IPS DF 6.9 (cell line): ENCODE measurements around the gene HPGD.

Experiments used
- DNase-seq: peaks from one replicate; pipeline ENCODE4 v3.0.0-alpha.2; 2013; ENCODE audit warnings: low read depth, low spot score
- H3K27ac ChIP-seq: one replicate; pipeline ENCODE4 v1.5.1; 2013; ENCODE audit warnings: low read length, control low read depth
- H3K27me3 ChIP-seq: 2 replicates; pipeline ENCODE4 v1.6.1; 2013; ENCODE audit warnings: mild to moderate bottlenecking, low read length; ENCODE audit not compliant: control insufficient read depth, insufficient read depth
- H3K36me3 ChIP-seq: 2 replicates; pipeline ENCODE4 v1.6.1; 2013; ENCODE audit warnings: low read length; ENCODE audit not compliant: control insufficient read depth, insufficient read depth
- H3K4me1 ChIP-seq: 2 replicates; pipeline ENCODE4 v1.6.1; 2013; ENCODE audit warnings: low read length; ENCODE audit not compliant: control insufficient read depth, insufficient read depth
- H3K4me3 ChIP-seq: 2 replicates; pipeline ENCODE4 v1.5.1; 2013; ENCODE audit warnings: mild to moderate bottlenecking, low read length
- H3K9me3 ChIP-seq: 2 replicates; pipeline ENCODE4 v1.6.1; 2013; ENCODE audit warnings: low read length, inconsistent platforms; ENCODE audit not compliant: control insufficient read depth, insufficient read depth
- WGBS: extraction: QIAGEN DNeasy Blood & Tissue Kit; methylation state at CpG from one replicate; pipeline ENCODE4 v1.1.7; 2013; ENCODE audit warnings: mixed read lengths, missing lambda C conversion rate; ENCODE audit not compliant: insufficient read length, insufficient coverage; 5-methylcytosine and 5-hydroxymethylcytosine counted together

Gene HPGD

DNA sequence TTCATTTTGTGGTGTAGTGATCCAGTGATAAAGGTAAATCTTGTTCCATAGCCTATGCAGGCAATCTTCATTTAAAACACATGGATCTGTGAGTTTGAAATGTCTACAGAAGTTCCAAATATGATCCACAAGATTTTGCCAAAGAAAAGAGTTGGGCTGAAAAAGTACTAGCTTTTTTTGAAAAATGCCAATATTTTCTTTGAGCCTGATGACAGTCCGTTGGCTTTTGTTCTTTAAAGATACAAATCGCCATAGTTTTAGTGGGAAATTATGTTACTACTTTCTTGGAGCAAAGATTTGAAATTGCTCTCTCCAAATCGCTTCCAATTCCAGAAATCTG, 71.5 kb downstream of the HPGD start:
- H3K27ac ChIP-seq: no peak overlapping the region
- H3K27me3 ChIP-seq: no peaks in the 10 kb centered on the region
- H3K4me1 ChIP-seq: peaks cover 1% of the 10 kb centered on the region; the same call in 1 of the 2 replicates
- no peaks in the 10 kb centered on the region for H3K9me3 ChIP-seq
- no peak overlapping the region for H3K4me3 ChIP-seq
- no peak for DNase-seq
- WGBS: no CpG with 5 or more reads among the region's 3 CpGs
- H3K36me3 ChIP-seq: no peaks in the 10 kb centered on the region

DNA sequence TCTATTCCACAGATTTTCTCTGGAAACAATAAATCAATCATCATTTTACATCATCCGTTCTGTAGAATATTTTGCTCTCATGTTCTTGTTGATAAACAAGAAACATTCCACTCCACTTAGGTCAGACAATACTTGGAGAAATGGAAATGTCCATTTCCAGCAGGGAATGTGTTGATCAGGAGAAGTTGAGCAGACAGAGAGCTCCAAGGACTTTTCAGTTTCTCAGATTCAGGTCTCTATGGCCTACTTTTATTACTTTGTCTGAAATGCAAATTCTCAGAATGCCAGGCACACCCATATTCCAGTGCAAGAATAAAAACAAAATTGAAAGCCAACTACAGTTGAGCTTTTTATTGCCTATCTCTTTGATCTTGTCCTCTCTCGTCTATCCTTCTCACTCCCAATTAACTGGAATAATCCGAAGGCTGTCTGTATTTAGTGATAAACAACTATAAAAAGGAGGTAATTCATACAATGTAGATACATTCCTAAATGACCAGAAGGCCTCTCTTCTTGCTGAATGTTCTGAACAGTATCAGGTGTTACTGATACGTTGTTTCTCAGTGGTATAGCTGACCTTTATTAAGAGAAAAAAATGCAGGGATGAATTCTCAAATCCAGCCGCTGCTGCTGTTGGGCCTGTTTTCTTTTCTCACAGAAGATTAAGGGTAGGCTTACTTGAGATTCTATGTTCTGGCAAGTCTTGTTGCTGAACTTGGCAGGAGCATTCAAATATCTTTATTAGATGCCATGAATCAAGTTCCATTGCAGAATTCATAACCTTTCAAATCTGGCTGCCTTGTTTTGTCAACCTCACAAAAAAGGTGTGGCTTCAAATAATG, 72.1 kb downstream of the HPGD start:
- no peaks in the 10 kb centered on the region for H3K9me3 ChIP-seq
- H3K36me3 ChIP-seq: no peaks in the 10 kb centered on the region
- no peak overlapping the region for H3K4me3 ChIP-seq
- no CpG with 5 or more reads among the region's 5 CpGs for WGBS
- H3K27me3 ChIP-seq: no peaks in the 10 kb centered on the region
- DNase-seq: no peak
- peaks cover 1% of the 10 kb centered on the region; the same call in 1 of the 2 replicates for H3K4me1 ChIP-seq
- no peak overlapping the region for H3K27ac ChIP-seq

DNA sequence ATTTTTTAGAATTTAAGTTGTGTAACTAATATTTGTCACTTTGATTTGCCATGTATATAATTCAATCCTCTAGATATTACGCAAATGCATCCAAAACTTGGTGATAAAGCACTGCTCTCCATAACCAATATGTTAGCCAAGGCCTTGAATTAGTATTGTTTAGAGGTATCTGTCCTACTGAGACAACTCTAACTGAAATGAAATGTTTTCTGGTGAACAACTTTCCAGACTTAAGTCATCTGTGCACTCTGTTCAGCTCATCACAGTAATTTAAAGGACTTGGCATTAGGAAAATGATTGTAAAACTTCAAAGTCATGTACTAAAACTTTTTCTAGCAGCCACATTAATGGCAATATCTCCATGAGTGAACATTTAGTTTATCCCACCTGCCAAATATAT, 73.1 kb downstream of the HPGD start:
- no peak overlapping the region for H3K4me3 ChIP-seq
- H3K27me3 ChIP-seq: no peaks in the 10 kb centered on the region
- H3K4me1 ChIP-seq: peaks cover 1% of the 10 kb centered on the region; the same call in 1 of the 2 replicates
- no peaks in the 10 kb centered on the region for H3K36me3 ChIP-seq
- DNase-seq: no peak
- H3K9me3 ChIP-seq: no peaks in the 10 kb centered on the region
- no peak overlapping the region for H3K27ac ChIP-seq
- no CpG with 5 or more reads among the region's 1 CpG for WGBS

DNA sequence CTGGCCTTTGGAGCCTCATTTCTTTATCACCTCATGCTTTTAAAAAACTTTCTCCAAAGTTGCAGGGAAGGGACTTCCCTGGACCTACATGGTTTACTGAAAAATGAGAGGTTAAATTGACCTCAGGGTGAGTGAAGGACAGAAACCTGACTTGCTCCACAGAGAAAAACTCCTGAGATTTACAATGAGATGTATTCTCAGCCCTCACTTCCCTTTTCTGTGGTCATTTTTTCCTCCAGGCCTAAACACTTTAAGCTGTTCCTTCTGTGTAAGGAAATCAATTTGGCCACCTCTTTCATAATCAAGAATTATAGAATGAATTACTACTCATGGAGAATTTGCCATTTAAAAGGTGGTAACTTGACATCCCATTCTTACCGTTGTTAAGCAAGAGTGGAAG, 77.9 kb downstream of the HPGD start:
- Histone ChIP-seq H3K4me3 (no peak overlapping the region), H3K27me3 (no peaks in the 10 kb centered on the region), H3K4me1 (no peaks in the 10 kb centered on the region; the same call in 1 of the 2 replicates), H3K36me3 (no peaks in the 10 kb centered on the region), H3K9me3 (no peaks in the 10 kb centered on the region), H3K27ac (no peak overlapping the region)
- no peak for DNase-seq
- no CpG with 5 or more reads among the region's 1 CpG for WGBS
